CD4-positive, alpha-beta T cell treated with Interferon gamma for 1 hour (primary cell): ENCODE results near the gene FLRT1.

Source experiments
- DNase-seq: peaks from one replicate; pipeline ENCODE4 v3.0.0-alpha.2; 2020

Gene FLRT1

DNA sequence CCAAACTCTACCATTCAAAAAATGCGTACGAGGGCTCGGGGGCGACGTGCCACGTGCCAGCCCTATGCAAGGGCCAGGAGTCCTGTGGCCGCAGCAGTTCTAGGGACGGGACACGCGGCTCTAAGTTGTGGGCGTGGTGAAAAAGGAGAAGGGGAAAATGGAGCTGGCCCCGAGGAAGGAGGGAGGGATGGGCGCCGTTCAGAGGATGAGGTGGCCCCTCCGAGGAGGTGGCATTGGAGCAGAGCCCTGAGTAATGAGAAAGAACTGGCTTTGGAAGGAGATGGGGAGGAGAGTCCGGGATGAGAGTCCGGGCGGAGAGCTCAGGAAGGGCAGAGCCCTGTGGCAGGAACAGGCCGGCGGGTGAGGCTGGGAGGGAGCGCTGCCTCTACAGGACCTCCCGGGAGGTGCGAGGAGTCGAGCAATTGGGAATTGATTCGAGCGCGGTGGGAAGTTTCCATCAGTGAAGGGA lies 28.5 kb upstream of the FLRT1 start:
- no peak for DNase-seq

DNA sequence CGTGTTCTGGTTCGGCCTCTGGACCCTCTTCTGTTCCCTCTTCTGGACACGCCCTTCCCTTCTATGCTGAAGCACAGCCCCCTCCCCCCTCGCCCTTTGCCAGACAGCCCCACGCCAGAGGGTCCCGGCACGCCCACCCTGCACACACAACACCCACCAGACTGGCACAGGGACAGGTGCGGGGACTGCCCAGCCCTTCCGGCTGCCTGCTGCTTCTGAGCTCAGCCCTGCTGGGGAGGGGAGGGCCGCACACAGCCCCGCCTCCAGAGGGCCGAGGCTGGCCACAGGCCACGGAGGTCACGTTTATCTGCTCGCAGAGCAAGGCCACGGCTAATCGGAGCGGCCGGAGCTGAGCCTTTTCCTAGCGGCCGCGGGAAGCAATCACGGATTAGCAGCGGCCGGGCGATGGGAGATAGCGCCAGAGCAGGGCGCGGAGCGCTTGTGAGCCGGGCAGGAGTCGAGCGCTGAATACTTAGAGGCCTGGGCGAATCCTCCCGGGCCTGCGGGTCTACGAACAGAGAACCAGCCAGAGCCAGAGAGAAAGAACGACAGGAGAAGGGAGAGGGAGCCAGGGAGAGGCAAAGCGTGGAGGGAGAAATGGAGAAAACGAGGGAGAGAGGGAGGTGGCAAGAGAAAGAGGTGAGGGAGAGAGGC lies 28.0 kb upstream of the FLRT1 start:
- DNase-seq: peak; percentile 24

DNA sequence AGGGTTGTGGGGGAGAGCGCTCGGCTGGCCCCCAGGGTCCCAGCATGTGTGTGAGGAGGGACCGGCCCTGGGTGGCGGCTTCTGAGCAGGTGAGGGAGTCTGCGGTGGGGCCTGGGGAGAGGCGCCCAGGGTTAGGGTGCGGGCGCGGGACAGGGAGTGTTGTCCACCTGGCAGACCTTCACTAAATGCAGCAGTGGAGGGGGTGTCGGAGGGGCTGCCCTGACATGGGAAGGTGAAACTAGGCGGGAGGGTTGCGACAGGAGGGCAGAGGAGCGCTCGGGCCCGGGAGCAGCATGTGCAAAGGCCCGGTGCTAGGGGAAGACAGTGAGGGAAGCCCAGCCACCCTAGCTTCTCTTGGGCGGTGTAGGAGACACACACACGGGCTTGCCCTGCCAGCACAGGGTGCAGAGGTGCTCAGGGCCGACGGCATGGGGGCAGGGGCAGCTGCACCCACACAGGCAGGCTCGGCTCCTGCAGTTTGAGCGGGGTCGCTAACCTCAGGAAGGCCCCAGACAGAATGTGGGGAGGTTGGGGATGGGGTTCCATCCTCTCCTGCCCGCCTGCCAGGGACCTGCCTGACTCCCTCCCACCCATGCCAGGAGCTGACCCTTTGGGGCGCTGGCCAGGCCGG lies 27.3 kb upstream of the FLRT1 start:
- no peak for DNase-seq

DNA sequence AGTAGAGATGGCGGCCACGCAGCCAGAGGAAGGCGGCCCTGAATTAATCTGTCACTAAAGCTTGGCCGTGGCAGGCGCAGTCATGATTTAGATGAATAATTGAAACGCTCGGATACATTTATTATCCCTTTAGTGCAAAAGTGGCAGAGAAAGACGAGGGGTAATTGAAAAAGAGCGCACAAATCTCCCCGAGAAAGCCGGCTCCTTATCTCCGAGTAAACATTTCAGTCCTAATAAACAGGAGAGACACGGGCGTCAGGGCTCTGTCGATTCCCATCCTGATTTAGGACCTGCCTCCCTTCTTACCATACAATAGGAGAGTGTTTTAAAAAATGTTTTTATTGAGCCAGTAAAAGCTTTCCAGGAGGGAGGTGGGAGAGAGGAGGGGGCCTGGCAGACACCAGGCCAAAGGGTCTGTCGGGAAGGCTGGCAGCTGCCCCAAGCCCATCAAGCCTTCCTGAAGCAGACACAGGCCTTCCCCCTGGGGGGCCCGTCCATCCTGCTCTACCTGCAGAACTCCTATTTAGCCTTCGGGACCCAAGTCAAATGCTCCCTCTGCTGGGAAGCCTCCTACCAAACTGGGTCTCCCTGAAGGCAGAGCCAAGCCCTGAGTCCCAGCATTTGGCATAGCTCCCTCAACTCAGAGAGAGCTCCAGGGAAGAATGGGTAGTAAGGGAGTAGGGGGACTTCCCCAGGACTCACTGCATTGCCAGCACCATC lies 26.7 kb upstream of the FLRT1 start:
- no peak for DNase-seq

DNA sequence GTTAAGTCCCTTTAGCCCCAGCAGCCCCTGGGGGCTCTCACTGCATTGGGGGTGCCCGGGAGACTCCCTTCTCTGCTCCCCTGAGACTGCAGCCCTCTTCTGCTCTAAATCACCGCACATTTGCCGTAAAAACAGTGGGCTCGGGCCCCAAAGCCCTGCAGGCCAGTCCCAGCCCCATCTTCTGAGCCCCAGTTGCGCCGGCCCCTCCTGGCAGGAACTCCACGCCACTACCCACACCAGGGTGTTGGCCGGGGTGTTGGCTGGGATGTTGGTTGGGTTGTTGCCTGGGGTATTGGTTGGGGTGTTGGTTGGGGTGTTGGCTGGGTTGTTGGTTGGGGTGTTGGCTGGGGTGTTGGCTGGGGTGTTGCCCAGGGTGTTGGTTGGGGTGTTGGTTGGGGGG lies 26.0 kb upstream of the FLRT1 start:
- DNase-seq: no peak

DNA sequence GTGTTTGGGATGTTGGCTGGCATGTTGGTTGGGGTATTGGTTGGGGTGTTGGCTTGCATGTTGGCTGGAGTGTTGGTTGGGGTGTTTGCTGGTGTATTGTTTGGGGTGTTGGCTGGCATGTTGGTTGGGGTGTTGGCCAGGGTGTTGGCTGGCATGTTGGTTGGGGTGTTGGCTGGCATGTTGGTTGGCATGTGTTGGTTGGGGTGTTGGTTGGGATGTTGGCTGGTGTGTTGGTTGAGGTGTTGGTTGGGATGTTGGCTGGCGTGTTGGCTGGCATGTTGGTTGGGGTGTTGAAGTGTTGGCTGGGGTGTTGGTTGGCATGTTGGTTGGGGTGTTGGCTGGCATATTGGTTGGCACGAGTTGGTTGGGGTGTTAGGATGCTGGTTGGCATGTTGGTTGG lies 24.9 kb upstream of the FLRT1 start:
- no peak for DNase-seq

DNA sequence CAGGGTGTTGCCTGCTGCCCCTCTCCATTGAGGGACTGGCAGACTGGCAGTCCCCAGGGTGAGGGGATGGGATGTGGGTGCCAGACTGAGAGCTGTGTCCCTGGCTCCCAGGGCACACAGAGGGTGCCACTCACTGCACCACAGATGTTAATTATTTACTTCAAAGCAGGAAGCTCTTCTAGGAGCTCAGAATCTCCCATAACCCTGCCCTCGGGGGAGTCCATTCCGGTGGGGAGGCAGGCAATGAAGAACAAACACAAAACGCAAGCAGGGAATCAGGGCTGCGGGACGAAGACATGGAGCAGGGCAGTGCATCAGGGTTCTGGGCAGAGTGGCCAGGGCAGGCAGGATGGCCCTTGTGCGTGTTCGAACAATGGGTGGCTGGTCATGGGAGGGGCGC lies 24.4 kb upstream of the FLRT1 start:
- DNase-seq: no peak

DNA sequence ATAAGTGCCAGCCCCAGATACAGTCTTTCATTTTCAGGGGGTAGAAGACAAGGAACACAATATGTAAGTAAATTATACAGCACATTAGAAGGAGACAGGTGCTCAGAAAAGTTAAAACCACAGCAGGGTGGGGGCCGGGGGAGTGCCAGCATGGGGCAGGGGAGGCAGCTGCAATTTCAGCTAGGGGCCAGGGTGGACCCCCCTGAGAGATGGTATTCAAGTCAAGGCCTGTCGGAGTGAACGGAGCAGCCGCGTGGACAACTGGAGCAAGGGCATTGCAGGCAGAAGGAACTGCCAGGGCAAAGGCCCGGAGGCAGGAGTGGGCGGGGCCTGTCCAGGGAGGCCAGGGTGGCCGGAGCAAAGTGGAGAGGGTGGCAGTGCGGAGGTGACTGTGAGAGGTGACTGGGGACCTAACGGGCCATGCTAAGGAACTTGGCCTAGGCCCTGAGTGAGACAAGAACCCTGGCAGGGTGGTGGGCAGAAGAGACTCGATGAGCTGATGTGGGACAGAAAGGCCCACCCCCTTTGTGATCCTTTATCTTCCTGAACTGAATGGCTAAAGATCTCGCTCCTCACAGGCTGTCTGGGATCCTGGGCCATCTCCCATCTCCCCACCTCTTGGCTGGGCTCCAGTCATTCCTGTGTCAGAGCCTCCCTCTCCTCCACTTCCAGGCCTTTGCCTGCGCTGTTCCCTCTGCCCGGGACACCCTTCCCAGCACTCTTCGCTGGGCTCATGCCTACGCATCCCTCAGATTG lies 22.4 kb upstream of the FLRT1 start:
- no peak for DNase-seq

DNA sequence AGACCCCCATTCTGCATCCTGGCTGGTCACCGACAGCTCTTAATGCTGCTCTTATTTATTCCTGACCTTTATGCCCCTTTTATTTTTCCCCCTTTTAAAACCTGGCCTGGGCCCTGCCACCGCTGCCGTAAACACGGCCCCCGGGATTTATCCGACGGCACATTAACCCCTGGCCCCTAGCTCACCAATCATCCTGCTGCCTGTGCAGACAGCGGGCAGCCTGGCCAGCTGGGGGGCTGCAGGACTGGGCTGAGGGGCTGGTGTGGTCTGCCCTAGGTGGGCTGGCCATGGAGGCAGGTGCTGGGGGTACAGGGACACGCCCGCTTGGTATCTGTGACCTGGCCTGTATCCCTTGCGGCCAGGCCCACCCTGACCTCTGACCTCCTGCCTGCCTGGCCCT lies 21.4 kb upstream of the FLRT1 start:
- DNase-seq: no peak

DNA sequence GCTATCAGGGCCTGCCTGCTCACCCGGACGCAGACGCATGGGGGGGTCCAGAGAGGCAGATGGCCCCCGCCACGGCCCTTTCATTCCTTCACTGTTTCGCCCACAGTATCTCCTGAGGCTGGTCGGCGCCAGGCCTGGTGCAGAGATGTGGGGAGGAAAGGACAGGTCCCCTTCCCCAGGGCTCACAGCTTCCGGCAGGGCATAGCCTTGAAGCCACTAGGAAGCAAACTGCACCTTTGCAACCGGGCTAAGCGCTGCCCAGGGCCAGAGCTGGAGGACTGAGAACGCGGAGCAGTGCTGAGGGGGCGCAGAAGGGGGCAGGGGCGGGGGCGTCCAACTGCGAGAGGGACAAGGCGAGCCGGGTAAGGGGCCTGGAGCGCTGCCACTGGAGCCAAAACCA lies 20.2 kb upstream of the FLRT1 start:
- no peak for DNase-seq

DNA sequence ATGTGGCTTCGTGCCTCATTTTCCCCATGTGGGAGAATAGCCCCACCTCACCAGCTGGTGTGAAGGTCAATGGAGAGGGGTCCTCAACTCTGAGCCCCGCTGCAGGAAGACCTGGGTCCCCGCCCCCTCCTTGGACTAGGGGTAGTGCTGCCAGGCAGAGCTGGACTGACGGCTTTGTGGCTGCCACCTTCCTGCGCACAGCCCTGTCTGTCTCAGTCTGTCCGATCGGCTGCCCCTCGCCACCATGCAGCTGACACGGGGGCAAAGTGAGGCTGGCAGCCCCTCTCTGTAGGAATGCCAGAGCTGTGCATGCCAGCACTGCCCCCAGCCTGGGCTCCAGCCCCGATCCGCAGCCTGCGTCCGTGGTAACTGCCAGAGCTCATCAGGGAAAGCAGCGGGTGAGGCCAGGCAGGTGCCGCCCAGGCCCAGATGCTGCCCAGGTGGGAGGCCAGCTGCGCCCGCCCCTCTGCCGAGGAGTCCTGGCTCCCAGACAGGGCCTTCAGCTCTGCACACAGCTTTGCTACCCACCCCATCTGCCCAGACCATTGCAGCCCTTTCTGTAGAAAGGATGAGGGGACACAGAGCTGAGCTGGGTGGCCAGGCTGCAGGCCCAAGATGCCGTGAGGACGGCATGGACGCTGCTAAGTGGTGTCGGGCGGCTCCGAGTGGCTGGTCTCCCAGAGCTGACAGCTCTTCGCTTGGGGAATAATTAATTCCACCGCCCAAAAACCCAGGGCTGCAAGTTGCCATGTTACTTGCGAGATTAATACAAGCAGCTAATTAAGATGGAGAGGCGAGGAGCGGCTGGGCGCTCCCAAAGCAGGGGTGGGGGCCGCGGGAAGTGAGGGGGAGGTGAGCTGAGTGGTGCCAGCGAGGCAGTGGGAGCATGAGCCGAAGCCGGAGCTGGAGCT lies 19.5 kb upstream of the FLRT1 start:
- no peak for DNase-seq

DNA sequence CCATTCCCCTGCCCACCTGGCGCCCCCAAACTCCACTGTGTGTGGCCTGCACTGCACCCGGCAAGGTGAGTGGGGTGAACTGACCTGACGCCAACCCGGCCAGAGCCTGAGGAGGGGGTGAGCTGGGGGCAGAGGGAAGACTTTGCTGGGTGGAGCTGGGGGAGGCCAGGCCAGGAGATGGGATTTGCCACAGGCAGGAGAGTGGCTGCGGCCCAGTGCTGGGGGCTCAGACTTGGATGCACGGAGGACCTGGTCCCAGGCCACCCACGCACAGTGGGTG lies 17.8 kb upstream of the FLRT1 start:
- no peak for DNase-seq

DNA sequence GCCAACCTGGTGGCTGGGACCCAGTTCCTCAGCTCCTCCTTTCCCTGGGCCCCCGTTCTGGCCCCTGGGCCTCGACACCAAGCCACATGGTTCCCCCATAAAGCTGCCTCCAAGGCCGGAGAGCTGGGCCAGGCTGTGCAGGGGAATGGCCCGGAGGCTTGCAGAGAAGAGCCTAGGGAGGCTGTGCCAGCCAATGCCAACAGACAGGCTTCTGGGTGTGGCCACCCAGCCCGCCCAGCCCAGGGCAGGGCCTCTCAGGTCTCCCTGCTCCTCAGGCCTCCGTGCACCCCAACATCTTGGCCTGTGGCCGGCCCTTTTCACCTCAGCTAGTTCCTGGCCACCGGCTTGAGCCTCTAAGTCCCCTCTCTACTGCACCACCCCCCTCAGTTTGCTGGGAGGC lies 17.4 kb upstream of the FLRT1 start:
- no peak for DNase-seq

DNA sequence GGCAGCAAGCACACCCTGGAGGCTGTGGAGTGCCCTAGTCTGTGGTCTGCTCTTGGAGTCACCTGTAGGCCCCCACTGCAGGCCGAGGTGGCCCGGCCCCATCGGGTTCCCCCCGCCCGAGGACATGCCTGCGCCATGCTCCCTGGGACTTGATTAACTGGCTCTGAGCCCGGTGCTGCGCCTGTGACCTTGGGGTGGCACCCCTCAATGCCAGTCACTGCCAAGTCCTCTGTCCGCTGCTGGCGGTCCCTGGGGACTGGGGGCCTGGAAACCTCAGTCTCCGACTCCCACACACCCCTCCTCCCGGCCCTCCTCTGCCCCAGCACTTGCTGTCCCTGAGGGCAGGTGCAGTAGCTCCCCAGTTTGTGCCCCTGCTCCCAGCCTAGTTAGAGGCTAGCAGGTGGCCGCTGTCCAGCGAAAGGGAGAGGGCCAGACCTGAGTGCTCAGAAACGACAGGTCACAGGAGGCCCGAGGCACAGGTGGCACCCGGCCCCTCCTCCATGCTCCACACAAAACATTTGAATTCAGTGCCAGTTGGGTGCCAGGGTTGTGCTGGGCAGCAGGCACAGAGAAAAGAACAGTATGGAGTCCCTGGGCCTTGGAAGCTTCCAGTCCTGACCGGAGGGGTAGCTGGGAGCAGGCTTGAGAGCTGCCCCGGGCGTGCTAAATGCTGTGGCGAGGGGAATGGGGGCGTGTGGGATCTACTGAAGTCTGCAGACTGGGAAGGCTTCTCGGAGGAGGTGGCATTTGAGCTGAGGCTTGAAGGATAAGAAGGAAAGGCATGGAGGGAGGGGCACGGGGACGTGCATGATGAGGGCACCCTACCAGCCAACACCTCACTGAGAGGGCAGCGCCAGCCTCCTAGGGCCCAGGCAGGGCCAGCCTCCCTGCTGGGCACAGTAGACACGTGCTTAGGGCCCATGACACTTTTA lies 16.4 kb upstream of the FLRT1 start:
- no peak for DNase-seq

DNA sequence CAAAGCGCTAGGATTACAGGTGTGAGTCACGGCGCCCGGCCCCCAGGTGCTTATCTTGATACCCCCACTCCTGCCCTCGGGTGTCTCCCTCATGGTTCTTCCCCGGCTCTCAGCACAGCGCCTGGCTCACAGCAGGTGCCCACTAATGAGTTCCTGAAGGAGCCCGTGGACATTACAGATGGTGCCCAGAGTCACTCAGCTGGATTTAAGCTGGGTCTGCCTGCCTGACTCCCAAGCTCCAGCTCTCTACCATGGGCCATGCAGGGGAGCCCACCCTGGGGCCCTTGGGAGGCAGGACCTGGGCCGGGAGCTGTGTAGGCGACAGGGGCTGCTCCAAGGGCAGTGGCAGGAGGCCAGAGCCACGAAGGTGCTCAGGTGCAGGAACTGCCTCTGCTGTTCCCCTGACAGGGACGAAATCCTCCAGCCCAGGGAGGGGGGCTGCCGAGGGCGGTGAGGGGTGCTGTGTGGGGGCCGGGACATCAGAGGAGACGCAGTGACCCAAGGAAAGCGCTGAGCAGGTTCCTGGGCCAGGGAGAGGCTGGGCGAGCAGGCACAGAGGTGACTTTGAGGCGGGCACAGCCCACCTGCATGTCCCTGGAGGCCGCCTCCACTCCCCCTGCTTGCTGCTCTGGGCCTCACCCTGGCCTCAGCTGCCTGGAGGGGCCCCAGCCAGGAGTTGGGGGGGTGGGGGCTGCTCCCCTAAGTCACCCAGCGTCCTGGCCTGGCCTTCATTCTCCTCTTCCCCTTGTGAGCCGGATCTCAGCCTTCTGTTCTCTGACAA lies 14.6 kb upstream of the FLRT1 start:
- DNase-seq: no peak

DNA sequence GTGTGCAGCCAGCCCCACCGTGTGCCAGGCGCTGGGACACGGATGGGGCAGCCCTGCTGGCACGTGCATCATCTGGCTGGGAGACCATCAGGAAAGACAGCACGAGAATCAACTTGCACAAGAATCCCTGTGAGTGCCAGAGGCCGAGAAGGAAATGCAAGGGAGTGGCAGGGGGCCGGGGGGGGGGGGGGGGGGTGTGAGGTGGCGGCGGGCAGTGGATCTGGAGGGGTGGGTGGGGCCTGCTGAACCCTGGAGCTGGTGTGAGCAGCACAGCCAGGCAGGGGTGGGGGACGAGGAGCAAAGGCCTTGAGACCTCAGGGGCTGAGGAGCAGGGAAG lies 14.0 kb upstream of the FLRT1 start:
- no peak for DNase-seq

DNA sequence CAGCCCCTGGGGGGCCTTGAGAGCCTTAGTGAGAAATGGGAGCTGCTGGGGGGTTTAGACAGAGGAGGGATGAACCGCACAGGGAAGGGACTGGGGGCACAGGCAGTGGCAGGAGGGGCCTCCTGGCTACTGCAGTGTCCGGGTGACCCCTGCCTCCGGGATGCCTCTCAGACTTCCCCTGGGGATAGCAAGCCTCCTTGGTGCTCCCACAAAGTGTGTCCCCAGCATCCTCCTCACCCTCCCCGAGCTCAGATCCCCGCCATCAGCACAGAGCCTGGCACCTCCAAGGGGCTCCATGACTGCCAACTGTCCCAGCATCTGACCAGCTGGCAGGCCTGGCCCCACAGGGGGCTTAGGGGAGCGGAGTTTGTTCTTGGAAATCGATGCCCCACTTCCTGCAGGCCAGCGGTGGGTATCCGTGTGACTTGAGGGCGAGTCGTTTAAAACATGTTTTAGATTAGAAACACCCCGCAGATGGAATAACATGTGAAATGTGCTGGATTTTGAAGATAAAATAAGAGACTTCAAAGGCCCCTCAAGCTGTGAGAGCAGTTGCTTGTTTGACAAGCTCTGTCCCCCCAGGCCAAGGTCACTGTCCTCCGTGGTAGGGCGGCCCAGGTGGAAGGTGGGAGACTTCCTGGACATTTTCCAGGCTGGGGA lies 13.5 kb upstream of the FLRT1 start:
- DNase-seq: no peak

DNA sequence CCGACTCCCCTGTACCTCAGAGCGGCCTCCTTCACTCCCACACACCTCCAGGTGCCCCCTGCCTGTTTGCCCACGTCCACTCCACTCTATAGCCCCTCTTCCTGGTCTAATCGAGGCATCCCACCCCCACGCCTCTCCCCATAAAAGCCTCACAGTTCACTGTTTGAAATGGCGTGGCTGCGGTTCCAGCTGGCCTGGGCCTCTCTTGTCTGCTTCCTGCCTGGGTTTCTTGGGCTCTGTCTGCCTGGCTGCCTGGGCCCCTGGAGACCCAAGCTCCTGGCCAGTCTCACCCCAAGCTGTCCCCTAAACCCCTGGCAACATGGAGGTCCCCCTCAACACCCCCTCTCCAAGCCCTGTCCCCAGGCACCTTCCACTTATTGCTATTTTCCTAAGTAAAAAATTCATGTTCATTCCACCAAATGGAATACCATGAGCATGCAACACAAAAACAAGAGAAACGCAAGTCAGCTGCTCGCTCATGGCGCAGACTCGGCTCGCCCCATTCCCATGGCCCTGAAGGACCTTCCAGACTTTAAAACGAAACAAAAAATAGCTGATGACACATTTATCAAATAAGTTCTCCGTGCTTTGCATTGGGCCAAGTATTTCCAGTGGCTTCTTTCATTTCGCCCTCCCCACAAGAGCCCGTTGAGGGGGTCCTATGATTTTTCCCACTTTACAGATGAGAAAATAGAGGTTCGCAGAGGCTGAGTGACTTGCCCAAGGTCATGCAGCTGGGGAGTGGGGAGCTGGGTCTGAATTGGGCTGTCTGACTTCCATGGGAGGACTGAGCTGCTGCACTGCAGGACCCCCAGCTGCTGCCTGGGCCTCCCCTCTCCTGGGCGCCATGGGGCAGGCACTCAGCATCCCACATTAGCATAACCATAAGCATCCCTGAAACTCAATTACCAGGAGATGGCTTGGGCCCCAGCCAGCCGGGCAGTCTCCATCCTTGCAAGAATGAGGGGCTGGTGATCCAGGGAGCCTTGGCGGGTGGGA lies 11.7 kb upstream of the FLRT1 start:
- no peak for DNase-seq

DNA sequence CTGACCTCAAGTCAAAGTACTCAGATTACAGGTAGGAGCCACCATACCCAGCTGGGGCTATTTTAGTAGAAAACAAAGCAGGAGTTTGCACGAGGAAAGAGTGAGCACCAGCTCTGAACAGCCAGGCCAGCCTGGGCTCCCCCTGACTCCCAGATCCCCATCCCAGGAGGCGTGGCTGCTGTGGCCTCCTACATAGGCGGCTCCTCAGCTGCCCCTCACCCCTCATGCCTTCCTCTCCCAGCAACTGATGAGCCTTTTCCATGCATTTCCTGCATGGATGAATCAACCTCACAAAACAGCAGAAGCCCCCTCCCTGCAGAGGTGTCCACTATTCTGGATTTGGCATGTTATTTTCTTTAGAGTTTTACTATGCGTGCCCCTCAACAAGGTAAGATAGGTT lies 10.5 kb upstream of the FLRT1 start:
- DNase-seq: no peak
